GM12801 (cell line): Measurements from ENCODE around the gene ABCC11.

Experiments
- CTCF ChIP-seq: IDR thresholded peaks from one replicate; pipeline ENCODE4 v1.5.1; 2011; ENCODE audit warnings: control low read depth; ENCODE audit not compliant: insufficient read length; ENCODE audit errors: extremely low read depth

Gene ABCC11

GRCh38 chr16:48182979-48183537 is 64.3 kb downstream of the ABCC11 start:
- no peak for TF ChIP-seq CTCF

GRCh38 chr16:48180868-48181480 is 66.4 kb downstream of the ABCC11 start:
- no peak for TF ChIP-seq CTCF

- no peak for TF ChIP-seq CTCF
Observed at GRCh38 chr16:48176635-48177408, 70.5 kb downstream of the ABCC11 start.

- TF ChIP-seq CTCF = no peak
Observed at GRCh38 chr16:48173889-48174288, 73.5 kb downstream of the ABCC11 start.

- no peak for TF ChIP-seq CTCF
Observed at GRCh38 chr16:48172682-48173081, 74.7 kb downstream of the ABCC11 start.

GRCh38 chr16:48169896-48170295 is 77.4 kb downstream of the ABCC11 start:
- no peak for TF ChIP-seq CTCF

- no peak for TF ChIP-seq CTCF
Observed at GRCh38 chr16:48168075-48168474, 79.3 kb downstream of the ABCC11 start.
